ENCODE results near the gene OR8U1.

OR8U1 gene

DNA sequence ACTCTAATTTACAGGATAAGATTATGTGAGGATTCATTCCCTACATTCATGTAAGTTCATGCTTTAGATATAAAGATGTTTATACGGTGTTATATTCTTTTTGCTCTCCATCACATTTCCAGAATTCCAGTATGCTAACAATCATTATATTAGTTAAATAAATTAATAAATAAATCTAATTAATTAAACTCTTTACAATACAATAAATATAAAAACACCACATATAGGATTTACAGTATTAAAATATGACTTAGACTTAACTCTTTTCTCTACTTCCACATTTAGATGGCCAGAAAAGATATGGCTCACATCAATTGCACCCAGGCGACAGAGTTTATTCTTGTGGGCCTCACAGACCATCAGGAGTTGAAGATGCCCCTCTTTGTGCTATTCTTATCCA is at the start of gene OR8U1:
Gene OR8U1, plus strand, starts transcription at position 301 of the 400 bp plus-strand sequence. Its CDS starts 0 bp downstream, at position 301.
- DNase-seq (ENCODE audit: insufficient read length, low spot score) (no peak), FAIRE-seq (no peak)
- TF ChIP-seq, protein P1, sequence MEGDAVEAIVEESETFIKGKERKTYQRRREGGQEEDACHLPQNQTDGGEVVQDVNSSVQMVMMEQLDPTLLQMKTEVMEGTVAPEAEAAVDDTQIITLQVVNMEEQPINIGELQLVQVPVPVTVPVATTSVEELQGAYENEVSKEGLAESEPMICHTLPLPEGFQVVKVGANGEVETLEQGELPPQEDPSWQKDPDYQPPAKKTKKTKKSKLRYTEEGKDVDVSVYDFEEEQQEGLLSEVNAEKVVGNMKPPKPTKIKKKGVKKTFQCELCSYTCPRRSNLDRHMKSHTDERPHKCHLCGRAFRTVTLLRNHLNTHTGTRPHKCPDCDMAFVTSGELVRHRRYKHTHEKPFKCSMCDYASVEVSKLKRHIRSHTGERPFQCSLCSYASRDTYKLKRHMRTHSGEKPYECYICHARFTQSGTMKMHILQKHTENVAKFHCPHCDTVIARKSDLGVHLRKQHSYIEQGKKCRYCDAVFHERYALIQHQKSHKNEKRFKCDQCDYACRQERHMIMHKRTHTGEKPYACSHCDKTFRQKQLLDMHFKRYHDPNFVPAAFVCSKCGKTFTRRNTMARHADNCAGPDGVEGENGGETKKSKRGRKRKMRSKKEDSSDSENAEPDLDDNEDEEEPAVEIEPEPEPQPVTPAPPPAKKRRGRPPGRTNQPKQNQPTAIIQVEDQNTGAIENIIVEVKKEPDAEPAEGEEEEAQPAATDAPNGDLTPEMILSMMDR (IDR thresholded peaks at IDR 0.05; ENCODE audit: insufficient read depth, missing control alignments), result no peak

GRCh38 chr11:56331861-56332491 is 43.4 kb upstream of the OR8U1 start:
- FAIRE-seq (no peak), DNase-seq (ENCODE audit: insufficient read length, low spot score) (no peak)
- TF ChIP-seq, protein P1 (IDR thresholded peaks at IDR 0.05; ENCODE audit: insufficient read depth, missing control alignments), result no peak

DNA sequence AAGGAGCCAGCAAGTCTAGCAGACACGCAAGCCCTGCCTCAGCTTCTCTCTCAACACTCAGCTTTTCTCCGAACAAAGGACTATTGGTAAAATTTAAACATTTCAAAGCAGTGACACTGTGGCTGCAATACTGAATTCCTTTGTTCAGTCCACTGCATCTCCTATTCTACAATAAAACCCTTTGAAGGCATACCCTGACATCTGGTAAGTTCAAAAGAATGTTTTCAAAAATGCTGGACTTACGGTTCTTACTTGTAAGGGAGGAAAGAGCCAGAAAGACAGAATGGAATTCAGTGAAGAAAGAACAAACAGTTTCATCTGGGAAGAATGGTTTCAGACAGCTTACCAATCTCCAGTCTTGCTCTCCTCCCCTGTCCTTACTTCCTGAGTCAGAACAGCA is 42.3 kb upstream of the OR8U1 start:
- DNase-seq (ENCODE audit: insufficient read length, low spot score) (no peak), FAIRE-seq (no peak)
- TF ChIP-seq, protein P1 (IDR thresholded peaks at IDR 0.05; ENCODE audit: insufficient read depth, missing control alignments), result no peak

GRCh38 chr11:56340289-56340688 is 35.1 kb upstream of the OR8U1 start:
- TF ChIP-seq, protein P1 (IDR thresholded peaks at IDR 0.05; ENCODE audit: insufficient read depth, missing control alignments), result no peak
- DNase-seq (ENCODE audit: insufficient read length, low spot score) (no peak), FAIRE-seq (no peak)

DNA sequence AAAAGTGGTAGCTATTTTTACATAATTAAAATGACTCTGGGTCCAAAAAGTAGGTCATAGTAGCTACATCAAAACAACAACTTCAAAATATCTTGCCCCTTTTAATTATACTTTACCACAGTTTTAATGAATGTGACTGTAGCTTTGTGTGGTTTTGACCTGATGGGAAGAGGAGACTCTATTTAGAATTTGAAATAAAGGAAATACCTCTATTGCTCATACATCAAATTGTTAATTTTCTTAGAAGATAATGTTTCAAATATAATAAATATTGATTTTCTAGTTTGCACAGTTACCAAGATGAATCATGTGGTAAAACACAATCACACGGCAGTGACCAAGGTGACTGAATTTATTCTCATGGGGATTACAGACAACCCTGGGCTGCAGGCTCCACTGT is 29.7 kb upstream of the OR8U1 start, which contains the start of gene OR8K1:
Gene OR8K1, plus strand, starts transcription at position 301 of the 400 bp plus-strand sequence. Its CDS starts 0 bp downstream, at position 301.
- TF ChIP-seq, protein P1 (IDR thresholded peaks at IDR 0.05; ENCODE audit: insufficient read depth, missing control alignments), result no peak
- DNase-seq (ENCODE audit: insufficient read length, low spot score), result no peak
- FAIRE-seq, result no peak

DNA sequence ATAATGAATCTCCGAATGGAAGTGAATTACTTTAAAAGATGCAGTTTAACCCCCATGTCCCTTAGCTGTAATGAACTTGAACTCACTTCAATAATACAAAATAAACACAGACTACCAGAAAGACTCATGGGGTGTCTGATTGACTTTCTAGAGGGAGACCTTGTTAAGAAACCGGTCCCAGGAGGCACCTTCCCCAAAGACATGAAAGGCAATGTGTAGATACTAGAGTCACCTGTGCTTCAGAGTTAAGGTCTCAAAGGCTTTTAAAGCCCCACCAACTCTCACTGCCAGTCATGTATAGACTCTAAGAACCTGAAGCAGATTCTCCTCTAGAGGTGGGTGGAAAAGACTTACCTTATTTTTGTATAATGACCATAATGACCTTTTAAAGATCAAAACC is 21.4 kb upstream of the OR8U1 start, which contains the start of gene OR8J1:
Gene OR8J1, plus strand, starts transcription at position 301 of the 400 bp plus-strand sequence. CDS start 5,956 bp downstream, outside the sequence.
- DNase-seq (ENCODE audit: insufficient read length, low spot score) (no peak), FAIRE-seq (no peak)

DNA sequence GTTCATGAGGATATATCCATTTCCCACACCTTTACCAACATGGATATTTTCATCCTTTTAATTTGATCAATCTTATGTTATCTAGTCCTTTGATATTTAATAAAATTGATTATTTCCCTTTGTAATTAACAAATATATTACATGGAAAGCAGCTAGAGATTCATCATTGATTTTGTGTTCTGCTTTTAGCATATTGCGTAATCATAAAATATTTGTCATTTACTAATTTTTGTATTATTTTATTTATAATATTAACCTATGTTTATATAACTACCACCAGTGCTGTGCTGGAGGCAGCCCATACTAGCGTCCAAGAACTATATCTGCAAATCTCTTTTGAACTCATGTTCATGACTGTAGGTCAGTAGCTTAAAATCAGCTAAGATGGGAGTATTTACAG is 4.7 kb downstream of the OR8U1 start:
- no peak for FAIRE-seq
- no peak for DNase-seq (ENCODE audit: insufficient read length, low spot score)
- TF ChIP-seq, protein P1 (IDR thresholded peaks at IDR 0.05; ENCODE audit: insufficient read depth, missing control alignments), result no peak

More for the DNA sequence above, 21.4 kb upstream of the OR8U1 start, which contains the start of gene OR8J1:
- TF ChIP-seq, protein P1 (IDR thresholded peaks at IDR 0.05; ENCODE audit: insufficient read depth, missing control alignments), result no peak
